DND-41 (cell line): Measurements from ENCODE around the gene ADAM30.

Experiments used
- ATAC-seq: fragments of 200-7000 bp; cut with Tn5 transposase; 3 replicates; pipeline ENCODE4 v1.9.1; 2021; ENCODE audit warnings: low read depth; ENCODE audit not compliant: insufficient read depth
- DNase-seq: peaks from one replicate; pipeline ENCODE4 v3.0.0-alpha.2; 2020
- H2AFZ ChIP-seq: 2 replicates; pipeline ENCODE4 v1.6.0; 2012; ENCODE audit warnings: low read depth, low read length
- H3K27ac ChIP-seq: 2 replicates; pipeline ENCODE4 v1.5.1; 2012; ENCODE audit warnings: low read length, inconsistent platforms
- H3K27me3 ChIP-seq: fragments of 200-600 bp; sonication (generic); 2 replicates; pipeline ENCODE4 v1.6.0; 2012; ENCODE audit warnings: low read length, mild to moderate bottlenecking, inconsistent platforms; ENCODE audit not compliant: insufficient read depth, poor library complexity
- H3K36me3 ChIP-seq: 2 replicates; pipeline ENCODE4 v1.5.1; 2012; ENCODE audit warnings: low read length, inconsistent platforms; ENCODE audit not compliant: insufficient read depth
- H3K4me1 ChIP-seq: 2 replicates; pipeline ENCODE4 v1.5.1; 2012; ENCODE audit warnings: mild to moderate bottlenecking, low read length; ENCODE audit not compliant: insufficient read depth
- H3K4me2 ChIP-seq: 2 replicates; pipeline ENCODE4 v1.6.0; 2012; ENCODE audit warnings: mild to moderate bottlenecking, moderate library complexity, low read length, inconsistent platforms; ENCODE audit not compliant: insufficient read depth
- H3K4me3 ChIP-seq, 2 experiments: fragments of 200-600 bp in 1 of 2; shearing (Covaris generic) in 1 of 2; 2 replicates each; pipeline ENCODE4 v1.5.1; 2012 to 2016; ENCODE audit warnings: inconsistent platforms in 2 of 2, low read length in 2 of 2, mild to moderate bottlenecking in 2 of 2, low read depth in 1 of 2, moderate library complexity in 1 of 2
- H3K79me2 ChIP-seq: 2 replicates; pipeline ENCODE4 v1.6.0; 2012; ENCODE audit warnings: low read length, inconsistent platforms; ENCODE audit not compliant: insufficient read depth
- H3K9ac ChIP-seq: 2 replicates; pipeline ENCODE4 v1.6.0; 2012; ENCODE audit warnings: low read depth, mild to moderate bottlenecking, inconsistent platforms, low read length, moderate library complexity
- H3K9me3 ChIP-seq: 2 replicates; pipeline ENCODE4 v1.5.1; 2012; ENCODE audit warnings: low read length, moderate library complexity, mild to moderate bottlenecking, inconsistent platforms; ENCODE audit not compliant: insufficient read depth, severe bottlenecking
- H4K20me1 ChIP-seq: 2 replicates; pipeline ENCODE4 v1.6.0; 2012; ENCODE audit warnings: low read length; ENCODE audit not compliant: insufficient read depth
- CTCF ChIP-seq: IDR thresholded peaks from 2 replicates; pipeline ENCODE4 v1.5.1; 2012; ENCODE audit warnings: borderline replicate concordance, low read length, moderate library complexity, mild to moderate bottlenecking; ENCODE audit not compliant: poor library complexity, severe bottlenecking; ENCODE audit errors: extremely low read depth
- EZH2 ChIP-seq: IDR thresholded peaks from 3 replicates; pipeline ENCODE4 v1.6.1; 2012; ENCODE audit warnings: borderline replicate concordance, low read depth, mild to moderate bottlenecking, moderate library complexity, low read length, inconsistent platforms; ENCODE audit not compliant: severe bottlenecking

The ADAM30 gene

DNA sequence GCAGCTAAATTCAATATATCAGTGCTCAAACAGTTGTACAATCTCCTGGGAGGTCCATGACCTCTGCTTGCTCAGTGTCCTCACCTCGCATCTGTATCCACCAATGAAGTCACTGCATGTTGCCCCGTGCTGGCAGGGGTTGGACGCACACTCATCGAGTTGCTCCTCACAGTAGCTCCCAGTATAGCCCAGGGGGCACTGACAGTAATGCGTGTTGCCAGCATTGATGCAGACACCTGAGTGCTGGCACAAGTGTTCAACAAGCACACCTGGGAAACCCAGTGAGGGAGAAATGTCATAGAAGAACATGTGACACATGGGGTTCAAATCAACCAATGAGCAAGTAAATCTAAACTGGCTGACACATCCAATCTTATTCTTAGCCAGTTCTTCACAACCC lies 40.9 kb upstream of the ADAM30 start:
- no peaks in the 10 kb centered on the region for H3K27me3 ChIP-seq
- H3K36me3 ChIP-seq = peaks cover 84% of the 10 kb centered on the region
- H3K27ac ChIP-seq = no peak overlapping the region
- H3K4me3 ChIP-seq = no peak overlapping the region
- H4K20me1 ChIP-seq = no peaks in the 10 kb centered on the region
- DNase-seq (no peak), ATAC-seq (no peak)
- no peak overlapping the region for H3K9ac ChIP-seq
- no peaks in the 10 kb centered on the region for H3K79me2 ChIP-seq
- no peaks in the 10 kb centered on the region for H3K4me1 ChIP-seq
- H3K4me2 ChIP-seq = no peak overlapping the region
- no peak for TF ChIP-seq CTCF
- no peak for TF ChIP-seq EZH2
- H2AFZ ChIP-seq = no peak overlapping the region
- peaks cover 4% of the 10 kb centered on the region for H3K9me3 ChIP-seq

DNA sequence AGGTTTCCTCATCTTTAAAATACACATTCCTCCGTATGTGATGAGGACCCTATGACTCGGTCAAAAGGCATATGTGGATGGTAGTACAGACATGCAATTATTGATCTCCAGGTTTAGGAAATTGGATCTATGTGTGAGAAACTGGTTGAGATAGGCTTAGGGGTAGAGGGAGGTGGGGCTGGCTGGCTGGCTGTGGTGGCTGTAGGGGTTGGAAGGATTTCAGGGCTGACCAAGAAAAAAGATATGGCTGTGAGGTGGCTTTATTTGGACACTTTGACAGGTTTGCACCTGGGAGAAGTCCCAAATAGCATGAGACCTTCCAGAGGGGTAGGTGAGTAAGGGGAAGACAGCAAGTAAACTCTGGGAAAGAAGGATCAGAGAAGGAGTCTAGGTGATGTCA lies 39.6 kb upstream of the ADAM30 start:
- no peaks in the 10 kb centered on the region for H4K20me1 ChIP-seq
- no peak overlapping the region for H3K27ac ChIP-seq
- H3K4me2 ChIP-seq = no peak overlapping the region
- H3K4me1 ChIP-seq = no peaks in the 10 kb centered on the region
- TF ChIP-seq EZH2 (no peak), CTCF (no peak)
- no peak overlapping the region for H3K4me3 ChIP-seq
- H2AFZ ChIP-seq = no peak overlapping the region
- peaks cover 73% of the 10 kb centered on the region for H3K36me3 ChIP-seq
- ATAC-seq (no peak), DNase-seq (no peak)
- H3K9me3 ChIP-seq = peaks cover 4% of the 10 kb centered on the region
- no peak overlapping the region for H3K9ac ChIP-seq
- H3K27me3 ChIP-seq = no peaks in the 10 kb centered on the region
- no peaks in the 10 kb centered on the region for H3K79me2 ChIP-seq

- H3K36me3 ChIP-seq = peaks cover 70% of the 10 kb centered on the region
Measured at GRCh38 chr1:119935373-119935772, 39.1 kb upstream of the ADAM30 start.

More at GRCh38 chr1:119935373-119935772, 39.1 kb upstream of the ADAM30 start:
- TF ChIP-seq CTCF (no peak), EZH2 (no peak)
- no peak overlapping the region for H3K4me3 ChIP-seq
- no peaks in the 10 kb centered on the region for H3K79me2 ChIP-seq
- no peaks in the 10 kb centered on the region for H4K20me1 ChIP-seq
- H3K27ac ChIP-seq = no peak overlapping the region
- H3K4me1 ChIP-seq = no peaks in the 10 kb centered on the region
- H3K9ac ChIP-seq = no peak overlapping the region
- DNase-seq (no peak), ATAC-seq (no peak)
- H3K27me3 ChIP-seq = no peaks in the 10 kb centered on the region
- no peak overlapping the region for H2AFZ ChIP-seq
- no peak overlapping the region for H3K4me2 ChIP-seq
- peaks cover 4% of the 10 kb centered on the region for H3K9me3 ChIP-seq
